Epithelial cell of proximal tubule (primary cell): ENCODE results near the gene ATXN10. TPM values are rescaled to one million over a fixed set of nuclear protein-coding genes. Genes with fewer than 3 reads are reported as not detected.
A peak's percentile ranks its signal among the peaks of the same experiment; 100 is the strongest.

Experiments used
- DNase-seq: peaks from one replicate; pipeline ENCODE4 v3.0.0-alpha.2; 2011; ENCODE audit warnings: low read depth
- H3K4me3 ChIP-seq: 2 replicates; pipeline ENCODE4 v1.5.1; 2011; ENCODE audit warnings: low read depth, mild to moderate bottlenecking, low read length
- total RNA-seq: library from RNA; depleted of rRNA; stranded (reverse); fragments of >200 nt; gene quantifications from 2 replicates; pipeline ENCODE4 v1.2.3, GENCODE V29; 2015
- TF ChIP-seq, protein P1 (sequence below): conservative IDR thresholded peaks from 2 replicates; pipeline ENCODE4 v1.5.1; 2012; ENCODE audit warnings: low read depth, mild to moderate bottlenecking, low read length

ATXN10 gene
- total RNA-seq, 1 donor from 2014 or later, result 118 TPM

DNA sequence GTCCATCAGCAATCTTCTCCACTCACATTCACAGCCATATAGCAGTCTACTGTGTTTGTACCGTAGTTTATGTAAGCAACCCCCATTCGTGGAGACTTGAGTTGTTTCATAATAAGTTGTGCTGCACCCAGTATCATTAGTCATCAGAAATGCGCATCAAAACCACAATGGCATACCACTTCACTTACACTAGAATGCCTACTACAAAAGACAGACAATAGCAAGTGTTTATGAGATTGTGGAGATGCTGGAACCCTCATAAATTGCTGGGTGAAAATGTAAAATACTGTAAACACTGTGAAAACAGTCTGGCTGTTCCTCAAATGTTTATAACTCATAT is 133.3 kb downstream of the ATXN10 start:
- no peak overlapping the region for H3K4me3 ChIP-seq
- TF ChIP-seq, protein P1, sequence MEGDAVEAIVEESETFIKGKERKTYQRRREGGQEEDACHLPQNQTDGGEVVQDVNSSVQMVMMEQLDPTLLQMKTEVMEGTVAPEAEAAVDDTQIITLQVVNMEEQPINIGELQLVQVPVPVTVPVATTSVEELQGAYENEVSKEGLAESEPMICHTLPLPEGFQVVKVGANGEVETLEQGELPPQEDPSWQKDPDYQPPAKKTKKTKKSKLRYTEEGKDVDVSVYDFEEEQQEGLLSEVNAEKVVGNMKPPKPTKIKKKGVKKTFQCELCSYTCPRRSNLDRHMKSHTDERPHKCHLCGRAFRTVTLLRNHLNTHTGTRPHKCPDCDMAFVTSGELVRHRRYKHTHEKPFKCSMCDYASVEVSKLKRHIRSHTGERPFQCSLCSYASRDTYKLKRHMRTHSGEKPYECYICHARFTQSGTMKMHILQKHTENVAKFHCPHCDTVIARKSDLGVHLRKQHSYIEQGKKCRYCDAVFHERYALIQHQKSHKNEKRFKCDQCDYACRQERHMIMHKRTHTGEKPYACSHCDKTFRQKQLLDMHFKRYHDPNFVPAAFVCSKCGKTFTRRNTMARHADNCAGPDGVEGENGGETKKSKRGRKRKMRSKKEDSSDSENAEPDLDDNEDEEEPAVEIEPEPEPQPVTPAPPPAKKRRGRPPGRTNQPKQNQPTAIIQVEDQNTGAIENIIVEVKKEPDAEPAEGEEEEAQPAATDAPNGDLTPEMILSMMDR, result no peak
- DNase-seq, result peak; percentile 87

DNA sequence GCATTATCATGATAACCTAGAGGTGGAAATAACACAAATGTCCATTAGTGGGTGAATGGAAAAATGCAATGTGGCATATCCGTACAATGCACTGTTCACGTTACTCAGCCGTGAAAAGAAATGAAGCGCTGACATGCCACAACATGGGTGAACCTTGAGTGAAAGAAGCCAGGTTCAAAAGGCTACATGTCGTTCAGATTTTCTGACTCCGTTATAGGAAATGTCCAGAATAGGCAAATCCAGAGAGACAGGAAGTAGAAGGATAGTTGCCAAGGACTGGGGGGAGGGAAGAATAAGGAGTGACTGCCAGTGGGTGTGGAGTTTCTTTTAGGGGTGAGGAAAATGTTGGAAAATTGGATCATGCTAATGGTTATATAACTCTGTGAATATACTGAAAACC is 133.8 kb downstream of the ATXN10 start:
- DNase-seq, result no peak

DNA sequence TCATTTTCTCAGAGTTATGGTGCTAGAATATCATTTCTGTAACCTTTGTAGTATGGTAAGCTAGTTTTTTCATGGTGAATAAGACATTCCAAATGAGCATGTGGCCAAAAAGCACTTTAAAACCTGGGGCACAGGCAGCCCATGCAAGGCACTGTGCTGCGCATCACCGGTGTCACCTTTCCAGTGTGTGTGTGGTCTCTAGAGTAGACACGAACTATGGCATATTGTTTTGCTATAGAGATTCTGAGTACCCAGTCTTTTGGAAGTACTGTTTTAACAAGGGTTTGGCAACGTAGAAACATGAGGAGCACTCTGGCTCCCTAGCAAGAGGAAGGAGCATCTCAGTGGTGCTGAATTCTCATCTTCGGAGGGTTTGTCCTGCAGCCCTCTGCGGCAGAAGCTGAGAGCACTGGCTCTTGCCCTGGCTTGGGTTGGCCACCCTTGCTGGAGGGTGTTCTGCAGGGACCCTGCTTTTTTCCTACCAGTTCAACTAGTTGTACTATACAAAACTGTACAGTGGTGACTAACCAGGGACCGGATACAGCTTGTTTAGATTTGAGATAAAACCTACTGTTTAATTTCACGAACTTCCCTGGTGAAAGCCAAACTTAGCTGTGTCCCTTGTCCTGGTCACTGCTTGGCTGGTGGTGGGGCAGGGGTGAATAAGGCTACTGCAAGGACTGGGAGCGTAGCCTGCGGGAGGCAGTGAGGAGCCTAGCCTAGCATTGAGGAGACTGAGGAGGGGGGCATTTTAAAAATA is 135.7 kb downstream of the ATXN10 start:
- H3K4me3 ChIP-seq, result no peak overlapping the region
- TF ChIP-seq, protein P1, result no peak
- no peak for DNase-seq

More for the DNA sequence above, 133.8 kb downstream of the ATXN10 start:
- H3K4me3 ChIP-seq, result no peak overlapping the region
- TF ChIP-seq, protein P1, result no peak

DNA sequence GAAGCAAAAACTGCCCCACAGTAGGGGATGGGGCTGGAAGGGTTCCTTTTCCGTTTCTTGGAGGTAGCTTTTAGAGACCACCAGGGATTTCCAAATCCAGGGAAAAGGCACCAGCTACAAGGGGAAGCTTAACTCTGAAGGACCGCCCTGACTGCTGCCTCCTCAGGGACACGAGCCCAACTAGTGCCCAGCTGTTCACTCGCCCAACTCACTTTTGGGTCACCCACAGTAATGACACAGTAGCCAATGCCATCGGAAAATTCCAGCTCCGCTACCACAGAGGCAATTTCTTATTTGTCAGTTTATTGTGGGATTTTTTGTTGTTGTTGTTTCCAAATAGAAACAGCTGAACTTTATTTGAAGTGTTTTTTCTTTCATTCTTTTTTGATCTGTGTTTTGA is 141.3 kb downstream of the ATXN10 start:
- no peak overlapping the region for H3K4me3 ChIP-seq
- TF ChIP-seq, protein P1, result no peak
- no peak for DNase-seq

DNA sequence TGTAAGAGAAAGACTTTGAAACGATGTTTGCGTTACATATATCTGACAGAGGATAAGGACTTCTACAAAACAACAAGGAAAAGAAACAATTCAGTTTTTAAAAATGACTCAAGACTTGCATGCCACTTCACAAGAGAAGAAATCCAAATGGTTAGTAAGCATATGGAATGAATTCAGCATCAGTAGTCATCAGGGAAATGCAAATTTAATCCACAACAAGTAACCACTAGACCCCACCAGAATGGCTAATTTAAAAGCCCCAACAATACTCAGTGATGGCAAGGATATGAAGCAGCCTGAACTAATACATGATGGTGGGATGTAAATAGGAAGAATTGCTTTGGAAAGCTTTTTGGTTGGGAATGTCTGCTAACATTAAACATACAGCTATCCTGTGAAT is 142.6 kb downstream of the ATXN10 start:
- no peak overlapping the region for H3K4me3 ChIP-seq
- TF ChIP-seq, protein P1, result no peak
- DNase-seq, result no peak

DNA sequence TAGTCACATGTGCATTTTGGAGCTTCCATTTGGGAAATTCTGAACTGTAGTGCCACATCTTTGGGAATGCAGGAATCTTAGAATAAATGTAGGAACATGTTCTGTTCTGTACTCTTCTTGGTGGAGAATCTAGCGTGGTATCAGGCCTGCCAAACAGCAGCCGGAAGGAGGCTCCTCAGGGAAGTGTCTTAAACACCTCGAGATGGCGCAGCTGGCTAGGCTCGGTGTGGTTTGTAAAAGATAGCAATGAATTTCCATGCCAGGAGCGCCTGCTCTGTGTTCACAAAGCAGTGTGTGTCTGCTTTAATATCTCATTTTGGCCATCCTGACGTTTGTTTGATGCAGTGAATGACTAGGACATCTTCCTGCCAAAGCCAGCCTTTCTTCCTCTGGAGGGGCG is 145.1 kb downstream of the ATXN10 start:
- no peak for DNase-seq
- TF ChIP-seq, protein P1, result no peak
- H3K4me3 ChIP-seq, result no peak overlapping the region

DNA sequence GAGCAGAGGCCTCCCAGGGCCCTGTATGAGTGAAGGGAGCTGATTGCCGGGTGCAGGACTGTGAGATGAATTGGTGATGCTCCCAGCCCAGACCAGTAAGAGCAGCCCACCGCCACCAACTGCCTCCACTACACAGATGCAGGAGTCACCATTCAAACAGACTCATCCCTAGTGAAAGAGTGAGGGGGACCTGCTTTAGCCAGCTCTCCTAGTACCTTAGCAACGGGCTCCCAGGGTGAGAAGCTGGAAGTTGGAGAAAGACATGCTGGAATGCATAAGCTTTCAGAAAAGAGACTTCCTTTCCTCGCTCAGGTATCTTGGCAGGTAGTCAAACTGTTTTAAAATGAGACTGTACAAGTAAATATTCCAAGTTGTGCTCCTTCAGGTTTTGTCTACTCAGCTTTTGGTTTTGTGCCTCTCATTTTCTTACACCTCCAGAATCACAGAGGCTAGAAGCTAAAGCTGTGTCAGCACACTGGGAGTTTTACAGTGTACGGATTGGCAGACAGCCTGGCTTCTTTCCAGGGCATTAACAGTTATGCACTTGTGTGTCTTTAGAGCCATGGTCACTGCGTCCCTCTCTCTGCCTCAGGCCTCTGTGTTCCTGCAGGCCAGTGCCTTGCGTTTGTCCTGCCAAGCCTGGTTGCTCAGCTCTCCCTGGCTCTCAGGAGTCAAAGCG is 146.2 kb downstream of the ATXN10 start:
- no peak for DNase-seq
- no peak overlapping the region for H3K4me3 ChIP-seq
- TF ChIP-seq, protein P1, result no peak
